Measurements from ENCODE around the gene SPART. TPM values are rescaled to one million over a fixed set of nuclear protein-coding genes. Genes with fewer than 3 reads are reported as not detected.

Gene SPART
- total and polyA plus RNA-seq, 2 of the 8 experiments (the other 6 are each of a cell fraction or from before 2014, with no cell fraction given): 27.2 to 74.1 TPM

GRCh38 chr13:36297366-36298338 is 48.5 kb downstream of the SPART start, which contains the start of gene CCDC169 (continued):
- peak; percentile 89 for TF ChIP-seq TAF1 (IDR thresholded peaks at IDR 0.05; ENCODE audit: low read depth, low read length)
- TF ChIP-seq JUN (IDR thresholded peaks at IDR 0.05; ENCODE audit: low read depth, low read length): peak; percentile 82
- no peak for TF ChIP-seq KDM5A (IDR thresholded peaks at IDR 0.05; ENCODE audit: low read length)
- 0 out of 2 replicates have a peak, but pooled peaks have one; percentile 30 for TF ChIP-seq YY1 (IDR thresholded peaks at IDR 0.05; ENCODE audit: low read depth, low read length)
- no peak for TF ChIP-seq CHD2 (IDR thresholded peaks at IDR 0.05; ENCODE audit: low read length)
- no peak for TF ChIP-seq FOSL1 (IDR thresholded peaks at IDR 0.05; ENCODE audit: insufficient read depth, low read depth, low read length)
- TF ChIP-seq TBP (IDR thresholded peaks at IDR 0.05; ENCODE audit: low read depth, low read length): peak; percentile 83
- peak; percentile 25; the same call in 1 of the 2 replicates for TF ChIP-seq GTF2F1 (IDR thresholded peaks at IDR 0.05; ENCODE audit: borderline replicate concordance, low read depth, low read length)
- 0 out of 2 replicates have a peak, but pooled peaks have one; percentile 39 for TF ChIP-seq TEAD4 (IDR thresholded peaks at IDR 0.05; ENCODE audit: low read depth, low read length)
- peak in 1 of 2 experiments; percentile 10; a peak in 2 of 4 replicates for TF ChIP-seq SIN3A (conservative IDR thresholded peaks at IDR 0.05 in 1 of 2, IDR thresholded peaks at IDR 0.05 in 1 of 2; ENCODE audit: low read depth in 1 of 2, low read length in 2 of 2)
- TF ChIP-seq CHD1 (IDR thresholded peaks at IDR 0.05; ENCODE audit: low read depth, low read length): peak; percentile 30; the same call in 1 of the 2 replicates
- TF ChIP-seq KDM4A (IDR thresholded peaks at IDR 0.05; ENCODE audit: low read depth, low read length, severe bottlenecking): peak; percentile 78
- TF ChIP-seq EP300 (IDR thresholded peaks at IDR 0.05; ENCODE audit: borderline replicate concordance in 1 of 2, low read depth in 2 of 2, low read length in 2 of 2): peak in 1 of 2 experiments; percentile 44; a peak in 1 of 3 replicates
- no peak; the same call in 1 of the 2 replicates for TF ChIP-seq SP4 (IDR thresholded peaks at IDR 0.05; ENCODE audit: low read length)
- peak; percentile 15 for TF ChIP-seq SAP30 (IDR thresholded peaks at IDR 0.05; ENCODE audit: insufficient read depth, insufficient replicate concordance, low read length)
- no peak for TF ChIP-seq CEBPB (IDR thresholded peaks at IDR 0.05; ENCODE audit: low read depth, low read length)
- peak; percentile 76 for TF ChIP-seq PHF8 (conservative IDR thresholded peaks at IDR 0.05; ENCODE audit: low read depth, low read length)
- TF ChIP-seq SIX5 (IDR thresholded peaks at IDR 0.05; ENCODE audit: low read depth, low read length): no peak
- no peak for TF ChIP-seq NANOG (IDR thresholded peaks at IDR 0.05; ENCODE audit: insufficient read depth, low read depth, low read length, poor library complexity, severe bottlenecking)
- peak; percentile 68 for TF ChIP-seq TAF7 (optimal IDR thresholded peaks at IDR 0.05; ENCODE audit: borderline replicate concordance, low read depth, low read length)
- peak; percentile 94 for TF ChIP-seq JUND (IDR thresholded peaks at IDR 0.05; ENCODE audit: low read length)
- TF ChIP-seq SP1 (IDR thresholded peaks at IDR 0.05; ENCODE audit: low read depth, low read length): 0 out of 2 replicates have a peak, but pooled peaks have one; percentile 40

All from H1 (cell line).